Hepatocyte (in vitro differentiated cells): ENCODE data around the gene ENAH. TPM values are rescaled to one million over a fixed set of nuclear protein-coding genes. Genes with fewer than 3 reads are reported as not detected.

ENCODE experiments used
- DNase-seq: peaks from one replicate; pipeline ENCODE4 v3.0.0-alpha.2; 2016; ENCODE audit warnings: low spot score
- H2AFZ ChIP-seq: fragments of 200-600 bp; sonication (generic); 2 replicates; pipeline ENCODE4 v1.6.0; 2016; ENCODE audit warnings: antibody characterized with exemption, mild to moderate bottlenecking
- H3K27ac ChIP-seq: fragments of 200-600 bp; sonication (generic); 2 replicates; pipeline ENCODE4 v1.5.1; 2016; ENCODE audit warnings: mild to moderate bottlenecking
- H3K27me3 ChIP-seq: fragments of 200-600 bp; sonication (generic); 2 replicates; pipeline ENCODE4 v1.6.1; 2016
- H3K36me3 ChIP-seq: fragments of 200-600 bp; sonication (generic); replicated peaks from 2 replicates; pipeline ENCODE4 v1.5.1; 2016; ENCODE audit warnings: low read depth; ENCODE audit not compliant: insufficient read depth
- H3K4me1 ChIP-seq: fragments of 200-600 bp; sonication (generic); 2 replicates; pipeline ENCODE4 v1.5.1; 2016; ENCODE audit warnings: mild to moderate bottlenecking, moderate library complexity; ENCODE audit not compliant: insufficient read depth
- H3K4me2 ChIP-seq: fragments of 200-600 bp; sonication (generic); 2 replicates; pipeline ENCODE4 v1.6.0; 2016
- H3K4me3 ChIP-seq: fragments of 200-600 bp; sonication (generic); 2 replicates; pipeline ENCODE4 v1.5.1; 2016; ENCODE audit warnings: mild to moderate bottlenecking
- H3K79me2 ChIP-seq: fragments of 200-600 bp; sonication (generic); 2 replicates; pipeline ENCODE4 v1.6.0; 2017; ENCODE audit warnings: mild to moderate bottlenecking
- H3K9me2 ChIP-seq: fragments of 200-600 bp; sonication (generic); replicated peaks from 2 replicates; pipeline ENCODE4 v1.6.0; 2017; ENCODE audit warnings: mild to moderate bottlenecking; ENCODE audit not compliant: insufficient read depth
- H3K9me3 ChIP-seq: fragments of 200-600 bp; sonication (generic); 2 replicates; pipeline ENCODE4 v1.5.1; 2016; ENCODE audit warnings: low read depth, mild to moderate bottlenecking
- H4K20me1 ChIP-seq: fragments of 200-600 bp; sonication (generic); 2 replicates; pipeline ENCODE4 v1.6.0; 2016; ENCODE audit warnings: mild to moderate bottlenecking; ENCODE audit not compliant: insufficient read depth, poor library complexity, severe bottlenecking
- EZH2 ChIP-seq: fragments of 200-600 bp; sonication (generic); IDR thresholded peaks from 2 replicates; pipeline ENCODE4 v1.6.1; 2016; ENCODE audit warnings: antibody characterized with exemption, mild to moderate bottlenecking, borderline replicate concordance
- EZH2phosphoT487 ChIP-seq: fragments of 200-600 bp; sonication (generic); IDR thresholded peaks from one replicate; pipeline ENCODE4 v1.6.1; 2018; ENCODE audit warnings: antibody characterized with exemption, mild to moderate bottlenecking, low read depth, moderate library complexity; ENCODE audit not compliant: unreplicated experiment, severe bottlenecking
- WGBS: methylation state at CpG from one replicate; pipeline ENCODE4 v1.1.6; 2016; ENCODE audit warnings: low lambda C conversion rate; ENCODE audit errors: missing lambda C conversion rate; 5-methylcytosine and 5-hydroxymethylcytosine counted together
- polyA plus RNA-seq: library from polyadenylated mRNA; unstranded; fragments of >200 nt; fragmentation: Nextera tagmentation; extraction: Ambion mirVana; gene quantifications from 2 replicates; pipeline ENCODE4 v1.2.1, GENCODE V29; 2016
- total RNA-seq: library from RNA; depleted of rRNA; stranded (reverse); fragments of >200 nt; gene quantifications from 2 replicates; pipeline ENCODE4 v1.2.3, GENCODE V29; 2014
- TF ChIP-seq, protein P1 (sequence below): fragments of 200-600 bp; sonication (generic); IDR thresholded peaks from 2 replicates; pipeline ENCODE4 v1.5.1; 2016; ENCODE audit warnings: antibody characterized with exemption, mild to moderate bottlenecking; ENCODE audit not compliant: poor library complexity

The ENAH gene
- total and polyA plus RNA-seq, 2 experiments from 2014 or later: 51.3 to 115 TPM

- DNase-seq: no peak
- 80% methylated on average over 2 of the region's 2 CpGs for WGBS
- Histone ChIP-seq H3K36me3 (no peaks in the 10 kb centered on the region), H3K27me3 (no peaks in the 10 kb centered on the region), H2AFZ (no peak overlapping the region), H3K9me3 (no peaks in the 10 kb centered on the region), H3K9me2 (no peaks in the 10 kb centered on the region), H3K79me2 (no peaks in the 10 kb centered on the region), H3K4me3 (no peak overlapping the region), H3K4me1 (peaks cover 8% of the 10 kb centered on the region), H4K20me1 (no peaks in the 10 kb centered on the region), H3K4me2 (no peak overlapping the region), H3K27ac (no peak overlapping the region)
- TF ChIP-seq, protein P1, sequence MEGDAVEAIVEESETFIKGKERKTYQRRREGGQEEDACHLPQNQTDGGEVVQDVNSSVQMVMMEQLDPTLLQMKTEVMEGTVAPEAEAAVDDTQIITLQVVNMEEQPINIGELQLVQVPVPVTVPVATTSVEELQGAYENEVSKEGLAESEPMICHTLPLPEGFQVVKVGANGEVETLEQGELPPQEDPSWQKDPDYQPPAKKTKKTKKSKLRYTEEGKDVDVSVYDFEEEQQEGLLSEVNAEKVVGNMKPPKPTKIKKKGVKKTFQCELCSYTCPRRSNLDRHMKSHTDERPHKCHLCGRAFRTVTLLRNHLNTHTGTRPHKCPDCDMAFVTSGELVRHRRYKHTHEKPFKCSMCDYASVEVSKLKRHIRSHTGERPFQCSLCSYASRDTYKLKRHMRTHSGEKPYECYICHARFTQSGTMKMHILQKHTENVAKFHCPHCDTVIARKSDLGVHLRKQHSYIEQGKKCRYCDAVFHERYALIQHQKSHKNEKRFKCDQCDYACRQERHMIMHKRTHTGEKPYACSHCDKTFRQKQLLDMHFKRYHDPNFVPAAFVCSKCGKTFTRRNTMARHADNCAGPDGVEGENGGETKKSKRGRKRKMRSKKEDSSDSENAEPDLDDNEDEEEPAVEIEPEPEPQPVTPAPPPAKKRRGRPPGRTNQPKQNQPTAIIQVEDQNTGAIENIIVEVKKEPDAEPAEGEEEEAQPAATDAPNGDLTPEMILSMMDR: no peak
- TF ChIP-seq EZH2phosphoT487: no peak
- no peak for TF ChIP-seq EZH2
Measured at GRCh38 chr1:225674381-225674780, 21.5 kb upstream of the ENAH start.

- DNase-seq: peak; percentile 60
Measured at GRCh38 chr1:225670806-225671733, 18.1 kb upstream of the ENAH start.

DNA sequence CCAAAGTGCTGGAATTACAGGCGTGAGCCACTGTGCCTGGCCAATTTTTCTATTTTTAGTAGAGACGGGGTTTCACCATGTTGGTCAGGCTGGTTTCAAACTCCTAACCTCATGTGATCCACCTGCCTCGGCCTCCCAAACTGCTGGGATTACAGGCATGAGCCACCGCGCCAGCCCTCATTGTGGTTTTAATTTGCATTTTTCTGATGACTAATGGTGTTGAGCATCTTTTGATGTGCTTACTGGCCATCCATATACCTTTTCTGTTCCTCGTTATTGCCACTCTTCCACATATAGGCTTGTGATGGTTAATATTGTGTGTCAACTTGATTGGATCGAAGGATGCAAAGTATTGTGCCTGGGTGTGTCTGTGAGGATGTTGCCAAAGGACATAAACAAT lies 17.4 kb upstream of the ENAH start:
- Histone ChIP-seq H3K4me3 (no peak overlapping the region), H2AFZ (no peak overlapping the region), H3K9me2 (no peaks in the 10 kb centered on the region), H3K27ac (peak overlapping the region; percentile 77), H3K4me1 (peaks cover 8% of the 10 kb centered on the region), H3K27me3 (no peaks in the 10 kb centered on the region), H3K36me3 (no peaks in the 10 kb centered on the region), H4K20me1 (no peaks in the 10 kb centered on the region), H3K79me2 (no peaks in the 10 kb centered on the region), H3K9me3 (no peaks in the 10 kb centered on the region), H3K4me2 (no peak overlapping the region)
- DNase-seq: no peak
- 86% methylated on average over 7 of the region's 7 CpGs for WGBS
- no peak for TF ChIP-seq EZH2
- TF ChIP-seq, protein P1: no peak
- no peak for TF ChIP-seq EZH2phosphoT487

More at GRCh38 chr1:225670806-225671733, 18.1 kb upstream of the ENAH start:
- H3K27ac ChIP-seq: peak overlapping the region; percentile 77
- no peaks in the 10 kb centered on the region for H3K9me2 ChIP-seq
- no peaks in the 10 kb centered on the region for H3K36me3 ChIP-seq
- H3K4me2 ChIP-seq: no peak overlapping the region
- no peak overlapping the region for H2AFZ ChIP-seq
- no peaks in the 10 kb centered on the region for H4K20me1 ChIP-seq
- WGBS: 64% methylated on average over 4 of the region's 4 CpGs
- TF ChIP-seq, protein P1: no peak
- TF ChIP-seq EZH2: no peak
- TF ChIP-seq EZH2phosphoT487: no peak
- H3K79me2 ChIP-seq: no peaks in the 10 kb centered on the region
- H3K4me1 ChIP-seq: peaks cover 8% of the 10 kb centered on the region
- H3K27me3 ChIP-seq: no peaks in the 10 kb centered on the region
- H3K9me3 ChIP-seq: no peaks in the 10 kb centered on the region
- H3K4me3 ChIP-seq: no peak overlapping the region
